K562 (cell line): ENCODE measurements around the gene RSPH9. TPM values are rescaled to one million over a fixed set of nuclear protein-coding genes. Genes with fewer than 3 reads are reported as not detected.

Source experiments
- CREB1 ChIP-seq, 2 experiments: sonication (generic) in 1 of 2; formaldehyde crosslinking in 1 of 2; IDR thresholded peaks; 2 replicates each; pipeline versions ENCODE4 v1.6.1 to v1.8.0; 2012 to 2022; ENCODE audit warnings: inconsistent platforms in 1 of 2, mild to moderate bottlenecking in 1 of 2, missing genetic modification reagents in 1 of 2, moderate library complexity in 1 of 2
- CREB3L1 ChIP-seq: fragments of 450-650 bp; IDR thresholded peaks from 2 replicates; pipeline ENCODE4 v1.6.1; 2014; ENCODE audit warnings: low read depth, mild to moderate bottlenecking, moderate library complexity, borderline replicate concordance
- DDX20 ChIP-seq: fragments of 450-650 bp; IDR thresholded peaks from 2 replicates; pipeline ENCODE4 v1.6.1; 2016; ENCODE audit warnings: missing genetic modification characterization, low read depth, mild to moderate bottlenecking, missing compliant biosample characterization, moderate library complexity
- FOXJ2 ChIP-seq: fragments of 200-800 bp; sonication (Bioruptor generic); IDR thresholded peaks from 2 replicates; pipeline ENCODE4 v1.6.1; 2016; ENCODE audit warnings: missing genetic modification characterization, missing compliant biosample characterization
- HDAC1 ChIP-seq, 2 experiments: fragments of 450-650 bp; IDR thresholded peaks; 2 replicates each; pipeline ENCODE4 v1.6.1; 2016 to 2017; ENCODE audit warnings: inconsistent platforms in 1 of 2, mild to moderate bottlenecking in 1 of 2, moderate library complexity in 1 of 2
- HMGXB4 ChIP-seq: sonication (generic); formaldehyde crosslinking; IDR thresholded peaks from 2 replicates; pipeline ENCODE4 v1.8.1; 2023; ENCODE audit warnings: mild to moderate bottlenecking, missing genetic modification reagents
- HOXB6 ChIP-seq: fragments of 250-450 bp; sonication (Bioruptor Pico); IDR thresholded peaks from 2 replicates; pipeline ENCODE4 v1.5.1; 2022; ENCODE audit warnings: mild to moderate bottlenecking, borderline replicate concordance
- MTA2 ChIP-seq: fragments of 450-650 bp; IDR thresholded peaks from 2 replicates; pipeline ENCODE4 v1.6.1; 2016; ENCODE audit warnings: low read depth
- PKNOX1 ChIP-seq: fragments of 450-650 bp; IDR thresholded peaks from 2 replicates; pipeline ENCODE4 v1.6.1; 2016
- RHOXF2B ChIP-seq: fragments of 250-450 bp; sonication (Bioruptor Pico); conservative IDR thresholded peaks from 2 replicates; pipeline ENCODE4 v1.5.1; 2021
- SP2 ChIP-seq: IDR thresholded peaks from 2 replicates; pipeline ENCODE4 v1.6.1; 2011; ENCODE audit warnings: mild to moderate bottlenecking, low read depth, low read length, moderate library complexity; ENCODE audit not compliant: poor library complexity, severe bottlenecking; ENCODE audit errors: extremely low read depth
- ZFP36 ChIP-seq: fragments of 150-350 bp; IDR thresholded peaks from 2 replicates; pipeline ENCODE4 v1.6.1; 2018; ENCODE audit warnings: low read length, low read depth; ENCODE audit not compliant: partially characterized antibody
- ZNF175 ChIP-seq: fragments of 200-800 bp; sonication (Bioruptor generic); IDR thresholded peaks from 2 replicates; pipeline ENCODE4 v1.6.1; 2016; ENCODE audit warnings: low read depth, mild to moderate bottlenecking, missing genetic modification characterization, missing compliant biosample characterization
- ZNF41 ChIP-seq: fragments of 250-450 bp; sonication (Bioruptor Pico); conservative IDR thresholded peaks from 2 replicates; pipeline ENCODE4 v1.4.0; 2020; ENCODE audit warnings: mild to moderate bottlenecking
- polyA plus RNA-seq, 8 experiments: library from polyadenylated mRNA; depleted of rRNA in 4 of 8; stranded (reverse) in 5 of 8; unstranded in 3 of 8; fragments of >200 nt; fragmentation: Nextera tagmentation in 2 of 8; fragmentation: Illumina TruSeq in 1 of 8; extraction: Ambion mirVana in 2 of 8; extraction: Trizol in 1 of 8; gene quantifications; 2 replicates each; pipeline versions ENCODE4 v1.2.1 to v1.2.3, GENCODE V29; 2011 to 2014; ENCODE audit warnings: inconsistent platforms in 1 of 8, missing spikeins in 1 of 8
- total RNA-seq, 7 experiments: library from RNA; depleted of rRNA in 6 of 7; stranded (reverse); fragments of >200 nt in 6 of 7; fragmentation: Illumina TruSeq in 2 of 7; extraction: Trizol in 2 of 7; gene quantifications; 2 replicates each; pipeline versions ENCODE4 v1.2.1 to v1.2.3, GENCODE V29; 2011 to 2021; ENCODE audit warnings: low replicate concordance in 1 of 7
- TF ChIP-seq, protein P1 (sequence below): fragments of 250-450 bp; sonication (Bioruptor Pico); IDR thresholded peaks from 2 replicates; pipeline ENCODE4 v1.5.0; 2020; ENCODE audit warnings: mild to moderate bottlenecking
- TF ChIP-seq, protein P2 (sequence below): sonication (generic); formaldehyde crosslinking; IDR thresholded peaks from 2 replicates; pipeline ENCODE4 v1.8.0; 2022; ENCODE audit warnings: missing genetic modification reagents, mild to moderate bottlenecking, borderline replicate concordance
- TF ChIP-seq, protein P3 (sequence below): conservative IDR thresholded peaks from 2 replicates; pipeline ENCODE4 v1.6.1; 2011; ENCODE audit warnings: low read depth, mild to moderate bottlenecking, low read length; ENCODE audit not compliant: control insufficient read depth

The RSPH9 gene
- total and polyA plus RNA-seq, 9 of the 15 experiments (the other 6 are each of a cell fraction or from before 2014, with no cell fraction given), result 0.05 to 0.60 (median 0.39) TPM; not detected in 6

- TF ChIP-seq, protein P1, sequence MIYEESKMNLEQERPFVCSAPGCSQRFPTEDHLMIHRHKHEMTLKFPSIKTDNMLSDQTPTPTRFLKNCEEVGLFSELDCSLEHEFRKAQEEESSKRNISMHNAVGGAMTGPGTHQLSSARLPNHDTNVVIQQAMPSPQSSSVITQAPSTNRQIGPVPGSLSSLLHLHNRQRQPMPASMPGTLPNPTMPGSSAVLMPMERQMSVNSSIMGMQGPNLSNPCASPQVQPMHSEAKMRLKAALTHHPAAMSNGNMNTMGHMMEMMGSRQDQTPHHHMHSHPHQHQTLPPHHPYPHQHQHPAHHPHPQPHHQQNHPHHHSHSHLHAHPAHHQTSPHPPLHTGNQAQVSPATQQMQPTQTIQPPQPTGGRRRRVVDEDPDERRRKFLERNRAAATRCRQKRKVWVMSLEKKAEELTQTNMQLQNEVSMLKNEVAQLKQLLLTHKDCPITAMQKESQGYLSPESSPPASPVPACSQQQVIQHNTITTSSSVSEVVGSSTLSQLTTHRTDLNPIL, result peak; percentile 88
- TF ChIP-seq CREB1 (IDR thresholded peaks at IDR 0.05) (peak; percentile 84), CREB1 (CRISPR knock-in tag; IDR thresholded peaks at IDR 0.05) (no peak), RHOXF2B (CRISPR knock-in tag) (no peak), PKNOX1 (no peak; the same call in 1 of the 2 replicates), CREB3L1 (peak; percentile 57; the same call in 1 of the 2 replicates), DDX20 (peak; percentile 82), HMGXB4 (CRISPR knock-in tag) (peak; percentile 45), ZNF41 (no peak; the same call in 1 of the 2 replicates), HDAC1 (IDR thresholded peaks at IDR 0.05) (peak in 1 of 2 experiments; percentile 9; a peak in 1 of 4 replicates), ZNF175 (peak; percentile 96), SP2 (no peak), FOXJ2 (peak; percentile 90), MTA2 (peak; percentile 5; the same call in 1 of the 2 replicates), ZFP36 (peak; percentile 7), HOXB6 (no peak)
- TF ChIP-seq, protein P2, sequence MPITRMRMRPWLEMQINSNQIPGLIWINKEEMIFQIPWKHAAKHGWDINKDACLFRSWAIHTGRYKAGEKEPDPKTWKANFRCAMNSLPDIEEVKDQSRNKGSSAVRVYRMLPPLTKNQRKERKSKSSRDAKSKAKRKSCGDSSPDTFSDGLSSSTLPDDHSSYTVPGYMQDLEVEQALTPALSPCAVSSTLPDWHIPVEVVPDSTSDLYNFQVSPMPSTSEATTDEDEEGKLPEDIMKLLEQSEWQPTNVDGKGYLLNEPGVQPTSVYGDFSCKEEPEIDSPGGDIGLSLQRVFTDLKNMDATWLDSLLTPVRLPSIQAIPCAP (CRISPR knock-in tag), result no peak
- TF ChIP-seq, protein P3, sequence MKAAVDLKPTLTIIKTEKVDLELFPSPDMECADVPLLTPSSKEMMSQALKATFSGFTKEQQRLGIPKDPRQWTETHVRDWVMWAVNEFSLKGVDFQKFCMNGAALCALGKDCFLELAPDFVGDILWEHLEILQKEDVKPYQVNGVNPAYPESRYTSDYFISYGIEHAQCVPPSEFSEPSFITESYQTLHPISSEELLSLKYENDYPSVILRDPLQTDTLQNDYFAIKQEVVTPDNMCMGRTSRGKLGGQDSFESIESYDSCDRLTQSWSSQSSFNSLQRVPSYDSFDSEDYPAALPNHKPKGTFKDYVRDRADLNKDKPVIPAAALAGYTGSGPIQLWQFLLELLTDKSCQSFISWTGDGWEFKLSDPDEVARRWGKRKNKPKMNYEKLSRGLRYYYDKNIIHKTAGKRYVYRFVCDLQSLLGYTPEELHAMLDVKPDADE, result no peak
These were observed 17.6 kb upstream of the RSPH9 start (continued) for GRCh38 chr6:43627008-43627825.
